Suprapubic skin (tissue), 4 donors: ENCODE data around the gene MAP2K5. TPM values are rescaled to one million over a fixed set of nuclear protein-coding genes. Genes with fewer than 3 reads are reported as not detected.

Experiments used
- DNase-seq, 2 donors: peaks; one replicate each; pipeline ENCODE4 v3.0.0-alpha.2; 2019; ENCODE audit warnings: low spot score in 2 of 2
- H3K27ac ChIP-seq: fragments of 200-600 bp; sonication (generic); one replicate; pipeline ENCODE4 v1.5.1; 2019
- H3K27me3 ChIP-seq: fragments of 200-600 bp; sonication (generic); one replicate; pipeline ENCODE4 v1.5.1; 2019
- H3K36me3 ChIP-seq: fragments of 200-600 bp; sonication (generic); one replicate; pipeline ENCODE4 v1.5.1; 2019
- H3K4me1 ChIP-seq: fragments of 200-600 bp; sonication (generic); one replicate; pipeline ENCODE4 v1.5.1; 2019
- H3K4me3 ChIP-seq: fragments of 200-600 bp; sonication (generic); one replicate; pipeline ENCODE4 v1.5.1; 2019; ENCODE audit warnings: mild to moderate bottlenecking
- H3K9me3 ChIP-seq: fragments of 200-600 bp; sonication (generic); one replicate; pipeline ENCODE4 v1.5.1; 2019
- CTCF ChIP-seq, 2 donors: fragments of 200-600 bp in 1 of 2; fragments of 450-650 bp in 1 of 2; sonication (generic) in 1 of 2; IDR thresholded peaks; one replicate each; pipeline ENCODE4 v1.5.1; 2016 to 2019; ENCODE audit warnings: antibody characterized with exemption in 2 of 2, mild to moderate bottlenecking in 1 of 2, moderate library complexity in 1 of 2
- EP300 ChIP-seq: sonication (generic); formaldehyde crosslinking; IDR thresholded peaks from one replicate; pipeline ENCODE4 v1.6.1; 2017; ENCODE audit warnings: antibody characterized with exemption
- POLR2A ChIP-seq, 2 donors: fragments of 450-650 bp; IDR thresholded peaks; one replicate each; pipeline ENCODE4 v1.6.1; 2017; ENCODE audit warnings: antibody characterized with exemption in 2 of 2, mild to moderate bottlenecking in 2 of 2, moderate library complexity in 2 of 2
- POLR2AphosphoS5 ChIP-seq, 3 donors: sonication (generic); formaldehyde crosslinking; IDR thresholded peaks; one replicate each; pipeline ENCODE4 v1.6.1; 2017; ENCODE audit warnings: antibody characterized with exemption in 3 of 3
- WGBS: methylation state at CpG from one replicate; pipeline ENCODE4 v1.1.5; 2018; 5-methylcytosine and 5-hydroxymethylcytosine counted together
- total RNA-seq, 4 donors: library from RNA; depleted of rRNA; stranded (reverse); fragments of >200 nt; gene quantifications; one replicate each; pipeline ENCODE4 v1.1.0, GENCODE V29; 2016

The MAP2K5 gene
- total RNA-seq, 4 donors from 2014 or later = 9.5 to 18.5 (median 10.2) TPM

GRCh38 chr15:67685716-67686115, 143.2 kb downstream of the MAP2K5 start:
- WGBS = 96% methylated on average over 2 of the region's 2 CpGs
- Histone ChIP-seq H3K4me1 (no peaks in the 10 kb centered on the region), H3K9me3 (peaks cover 7% of the 10 kb centered on the region), H3K27ac (no peak overlapping the region), H3K36me3 (no peaks in the 10 kb centered on the region), H3K27me3 (no peaks in the 10 kb centered on the region), H3K4me3 (no peak overlapping the region)
- no peak for DNase-seq
- TF ChIP-seq EP300 (no peak), POLR2AphosphoS5 (IDR thresholded peaks at IDR 0.05) (no peak), CTCF (IDR thresholded peaks at IDR 0.05) (no peak), POLR2A (IDR thresholded peaks at IDR 0.05) (no peak)

GRCh38 chr15:67690936-67691335, 148.4 kb downstream of the MAP2K5 start:
- DNase-seq = no peak
- Histone ChIP-seq H3K4me3 (no peak overlapping the region), H3K4me1 (no peaks in the 10 kb centered on the region), H3K27ac (no peak overlapping the region), H3K36me3 (no peaks in the 10 kb centered on the region), H3K27me3 (no peaks in the 10 kb centered on the region), H3K9me3 (no peaks in the 10 kb centered on the region)
- TF ChIP-seq POLR2A (IDR thresholded peaks at IDR 0.05) = no peak
- TF ChIP-seq POLR2AphosphoS5 (IDR thresholded peaks at IDR 0.05) = no peak
- no peak for TF ChIP-seq EP300
- TF ChIP-seq CTCF (IDR thresholded peaks at IDR 0.05) = no peak
- WGBS = 67% methylated on average over 3 of the region's 3 CpGs

- no peak overlapping the region for H3K27ac ChIP-seq
- H3K36me3 ChIP-seq = no peaks in the 10 kb centered on the region
- TF ChIP-seq CTCF (IDR thresholded peaks at IDR 0.05) = no peak
- TF ChIP-seq POLR2AphosphoS5 (IDR thresholded peaks at IDR 0.05) = no peak
- TF ChIP-seq EP300 = no peak
- TF ChIP-seq POLR2A (IDR thresholded peaks at IDR 0.05) = no peak
- H3K4me1 ChIP-seq = no peaks in the 10 kb centered on the region
- no peak for DNase-seq
- no peaks in the 10 kb centered on the region for H3K27me3 ChIP-seq
- no peaks in the 10 kb centered on the region for H3K9me3 ChIP-seq
- 77% methylated on average over 4 of the region's 4 CpGs for whole genome bisulfite sequencing
- H3K4me3 ChIP-seq = no peak overlapping the region
Observed at GRCh38 chr15:67691450-67691849, 148.9 kb downstream of the MAP2K5 start.

- 85% methylated on average over 3 of the region's 3 CpGs for WGBS
- H3K9me3 ChIP-seq = no peaks in the 10 kb centered on the region
- no peak for DNase-seq
- H3K27me3 ChIP-seq = no peaks in the 10 kb centered on the region
- H3K4me1 ChIP-seq = no peaks in the 10 kb centered on the region
- TF ChIP-seq CTCF (IDR thresholded peaks at IDR 0.05) (no peak), POLR2AphosphoS5 (IDR thresholded peaks at IDR 0.05) (no peak), POLR2A (IDR thresholded peaks at IDR 0.05) (no peak), EP300 (no peak)
- no peak overlapping the region for H3K4me3 ChIP-seq
- no peaks in the 10 kb centered on the region for H3K36me3 ChIP-seq
- no peak overlapping the region for H3K27ac ChIP-seq
Observed at GRCh38 chr15:67692573-67692972, 150.1 kb downstream of the MAP2K5 start.

GRCh38 chr15:67696087-67696486, 153.6 kb downstream of the MAP2K5 start:
- no peaks in the 10 kb centered on the region for H3K27me3 ChIP-seq
- DNase-seq = no peak
- peaks cover 8% of the 10 kb centered on the region for H3K36me3 ChIP-seq
- TF ChIP-seq POLR2A (IDR thresholded peaks at IDR 0.05) = no peak
- WGBS = 96% methylated on average over 1 of the region's 1 CpG
- H3K4me3 ChIP-seq = no peak overlapping the region
- H3K27ac ChIP-seq = no peak overlapping the region
- H3K4me1 ChIP-seq = no peaks in the 10 kb centered on the region
- no peaks in the 10 kb centered on the region for H3K9me3 ChIP-seq

- TF ChIP-seq POLR2A (IDR thresholded peaks at IDR 0.05) = no peak
- no peak overlapping the region for H3K27ac ChIP-seq
- H3K27me3 ChIP-seq = no peaks in the 10 kb centered on the region
- WGBS = 67% methylated on average over 2 of the region's 2 CpGs
- no peaks in the 10 kb centered on the region for H3K4me1 ChIP-seq
- no peaks in the 10 kb centered on the region for H3K9me3 ChIP-seq
- no peak for DNase-seq
- no peak overlapping the region for H3K4me3 ChIP-seq
- peaks cover 16% of the 10 kb centered on the region for H3K36me3 ChIP-seq
Observed at GRCh38 chr15:67700023-67700422, 157.5 kb downstream of the MAP2K5 start.
